Fibroblast of pulmonary artery (primary cell): ENCODE measurements around the gene CYSTM1.

Source experiments
- DNase-seq: peaks from one replicate; pipeline ENCODE4 v3.0.0-alpha.2; 2010; ENCODE audit warnings: low read depth
- H3K4me3 ChIP-seq: replicated peaks from 2 replicates; pipeline ENCODE4 v1.5.1; 2011; ENCODE audit warnings: low read depth, mild to moderate bottlenecking, control low read depth, low read length, moderate library complexity
- CTCF ChIP-seq: IDR thresholded peaks from 2 replicates; pipeline ENCODE4 v1.5.1; 2011; ENCODE audit warnings: mild to moderate bottlenecking, control low read depth, low read length, inconsistent platforms; ENCODE audit errors: missing control alignments

Gene CYSTM1

GRCh38 chr5:140157032-140157781, 17.8 kb upstream of the CYSTM1 start:
- DNase-seq, result peak; percentile 83
- H3K4me3 ChIP-seq, result peak overlapping the region; percentile 41
- TF ChIP-seq CTCF, result peak; percentile 80

GRCh38 chr5:140159014-140159927, 15.7 kb upstream of the CYSTM1 start:
- no peak for DNase-seq
- no peak overlapping the region for H3K4me3 ChIP-seq
- no peak for TF ChIP-seq CTCF

- no peak for TF ChIP-seq CTCF
- no peak overlapping the region for H3K4me3 ChIP-seq
- no peak for DNase-seq
Measured at GRCh38 chr5:140162275-140162674, 12.7 kb upstream of the CYSTM1 start.

- no peak overlapping the region for H3K4me3 ChIP-seq
- TF ChIP-seq CTCF, result no peak
- DNase-seq, result no peak
Measured at GRCh38 chr5:140162781-140163180, 12.2 kb upstream of the CYSTM1 start.

GRCh38 chr5:140165101-140165922, 9.7 kb upstream of the CYSTM1 start:
- no peak overlapping the region for H3K4me3 ChIP-seq
- TF ChIP-seq CTCF, result no peak
- no peak for DNase-seq

GRCh38 chr5:140165923-140166270, 9.1 kb upstream of the CYSTM1 start:
- TF ChIP-seq CTCF, result no peak
- DNase-seq, result no peak
- no peak overlapping the region for H3K4me3 ChIP-seq
